NCI-H526 (cell line): Measurements from ENCODE around the gene KRT79.

Source experiments
- DNase-seq, 2 experiments: peaks; one replicate each; lab custom pipeline; 2025; lab: John Stamatoyannopoulos, UW

The KRT79 gene

GRCh38 chr12:52771505-52771904 lies 62.6 kb downstream of the KRT79 start:
- no peak for DNase-seq
